Measurements from ENCODE around the gene DUSP22.

The DUSP22 gene

DNA sequence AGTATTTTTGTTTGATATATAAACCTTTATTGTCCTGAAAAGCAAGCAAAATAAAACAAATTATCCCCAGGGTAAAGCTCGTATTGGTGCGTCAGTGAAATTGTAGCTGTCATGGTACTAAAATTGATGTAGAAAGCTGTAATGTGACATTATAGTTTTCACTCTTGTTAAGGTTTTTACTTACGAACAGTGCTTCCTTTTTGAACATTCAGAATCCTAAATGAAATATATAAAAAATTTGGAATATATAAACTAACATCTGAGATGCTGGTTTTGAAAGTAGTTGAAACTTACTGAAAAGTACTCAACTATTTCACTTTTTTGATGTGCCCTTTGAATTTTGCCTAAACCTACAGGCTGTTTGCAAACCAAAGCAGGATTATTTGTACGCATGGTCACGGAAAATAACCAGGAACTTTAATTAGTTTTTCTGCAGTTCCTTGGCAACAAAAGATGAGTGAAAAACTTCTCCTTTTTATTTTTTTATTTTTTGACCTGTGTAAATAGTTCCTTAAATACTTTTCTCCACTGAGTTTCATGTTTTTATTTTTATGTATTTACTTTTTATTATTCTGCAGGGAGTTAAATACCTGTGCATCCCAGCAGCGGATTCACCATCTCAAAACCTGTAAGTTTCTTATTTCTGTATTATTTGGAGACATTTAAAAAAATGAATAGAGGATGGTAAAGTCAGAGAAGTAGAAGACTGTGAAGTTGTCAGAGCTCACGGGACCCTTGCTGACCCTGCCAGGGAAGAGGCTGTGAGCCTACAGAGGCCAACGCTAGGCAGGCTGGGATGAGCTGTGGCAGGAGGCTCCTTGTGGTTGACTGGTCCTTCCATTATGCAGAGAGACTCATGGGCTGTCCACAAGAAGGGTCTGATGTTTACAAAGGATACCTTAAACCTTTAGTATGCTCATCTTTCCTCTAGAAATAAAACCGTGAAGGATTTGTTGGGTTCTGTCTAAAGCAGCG lies 42.5 kb downstream of the DUSP22 start:
- DNase-seq (ENCODE audit: low read depth, low spot score) = no peak

DNA sequence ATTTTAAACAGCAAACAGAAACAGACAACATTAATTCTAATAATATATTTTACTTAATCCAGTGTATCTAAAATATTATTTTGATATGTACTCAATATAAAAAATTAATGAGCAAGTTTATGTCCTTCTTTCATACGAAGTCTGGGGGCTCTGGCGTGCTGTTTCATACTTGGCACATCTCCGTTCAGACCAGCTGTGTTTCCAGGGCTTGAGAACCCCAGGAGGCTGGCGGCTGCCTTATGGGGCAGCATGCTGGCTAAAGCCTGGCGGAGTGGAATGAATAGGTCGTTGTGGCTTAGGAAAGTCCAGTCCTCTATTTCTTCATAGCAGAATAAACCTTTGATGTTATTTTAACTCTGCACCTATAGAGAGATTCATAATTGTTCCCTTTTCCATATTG lies 43.3 kb downstream of the DUSP22 start:
- no peak overlapping the region for H3K27ac ChIP-seq
- DNase-seq (ENCODE audit: low read depth, low spot score) = no peak

More for the DNA sequence above, 42.5 kb downstream of the DUSP22 start:
- H3K27ac ChIP-seq = no peak overlapping the region

DNA sequence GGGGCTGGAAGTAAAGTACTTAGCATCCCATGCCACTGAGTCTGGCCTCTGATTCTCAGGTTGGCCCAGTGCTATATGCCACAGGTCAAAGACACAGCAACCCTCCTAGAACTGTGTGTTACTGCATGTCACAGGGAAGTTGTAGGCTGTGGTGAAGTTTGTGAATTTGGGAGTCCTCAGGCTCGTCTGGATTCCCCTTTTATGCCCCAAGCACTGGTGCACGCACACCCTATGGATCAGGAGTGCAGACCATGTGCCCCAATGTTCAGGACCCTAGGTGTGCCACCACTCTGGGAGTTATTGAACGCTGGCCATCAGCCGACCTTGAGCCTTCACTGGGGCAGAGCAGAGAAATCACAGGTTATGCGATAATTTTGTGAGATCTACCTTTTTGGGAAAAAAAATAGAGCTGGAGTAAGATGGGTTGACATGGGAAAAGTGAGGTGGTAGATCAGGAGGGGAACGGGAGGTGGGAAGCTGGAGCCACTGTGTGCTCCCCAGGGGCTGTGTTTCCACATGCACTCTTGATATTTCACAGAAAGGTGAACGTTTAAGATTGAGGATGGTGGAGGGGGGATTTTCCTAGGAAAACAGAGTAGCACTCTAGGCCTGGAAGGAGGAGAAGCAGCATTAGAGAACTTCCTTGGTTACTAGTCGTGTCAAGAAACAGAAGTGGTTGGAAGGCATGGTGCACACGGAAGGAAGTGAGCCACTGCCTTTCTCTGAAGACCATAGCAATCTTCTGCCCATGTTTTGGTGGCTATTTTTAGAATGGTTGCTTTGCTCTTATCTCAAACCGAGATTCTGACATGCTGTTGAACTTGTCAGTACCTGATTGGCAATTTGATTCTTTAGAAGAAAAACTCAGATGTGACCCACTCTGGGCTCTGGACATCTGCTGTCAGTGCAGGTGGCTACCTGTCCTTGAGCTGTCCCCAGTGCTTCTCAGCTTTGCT lies 44.1 kb downstream of the DUSP22 start:
- H3K27ac ChIP-seq = no peak overlapping the region
- DNase-seq (ENCODE audit: low read depth, low spot score) = no peak

DNA sequence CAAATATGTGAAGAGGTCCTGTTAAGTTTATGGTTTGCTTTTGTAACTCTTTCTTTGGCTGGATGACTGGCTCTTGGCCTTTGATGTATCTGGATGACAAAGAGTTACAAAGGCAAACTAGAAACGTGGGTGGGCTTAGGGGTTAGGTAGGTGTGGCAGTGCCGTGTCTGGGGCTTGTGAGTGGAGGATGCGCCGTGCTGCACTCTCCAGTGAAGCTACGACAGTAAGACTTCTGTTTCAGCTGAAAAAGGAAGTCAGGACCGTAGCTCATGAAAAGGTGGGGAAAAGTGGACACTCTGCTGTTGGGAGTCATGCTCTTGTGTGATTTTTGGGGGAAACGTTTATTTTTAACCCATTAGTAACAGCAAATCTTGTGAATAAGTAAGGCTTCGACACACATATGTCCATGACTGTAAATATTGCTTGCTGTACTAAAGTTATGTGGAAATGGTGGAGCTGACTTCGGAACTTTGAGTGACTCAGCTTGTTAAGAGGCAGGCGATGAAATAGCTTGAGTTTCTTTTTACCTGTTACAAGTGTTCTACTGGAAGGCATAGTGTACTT lies 45.6 kb downstream of the DUSP22 start:
- no peak overlapping the region for H3K27ac ChIP-seq
- DNase-seq (ENCODE audit: low read depth, low spot score) = no peak

DNA sequence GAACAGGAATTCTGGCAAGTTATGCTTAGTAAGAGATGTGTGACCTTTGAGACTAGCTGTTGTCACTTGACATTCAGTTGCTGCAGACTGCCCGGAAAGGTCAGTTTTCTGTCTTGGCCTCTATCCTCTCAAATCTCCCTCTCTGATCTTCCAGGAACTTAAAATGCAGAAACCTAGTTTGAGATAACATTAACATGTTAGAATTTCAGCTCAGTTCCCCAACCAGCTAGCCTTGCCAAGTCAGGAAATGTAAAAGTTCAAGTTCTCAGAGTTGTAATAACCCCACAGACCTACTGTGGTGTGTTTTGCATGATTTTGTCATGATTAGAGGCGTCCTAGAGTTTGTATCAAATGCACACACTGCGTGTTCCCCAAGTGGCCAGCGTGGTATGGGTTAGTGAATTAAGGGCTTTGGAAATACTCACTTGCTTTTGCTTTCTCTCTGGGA lies 46.6 kb downstream of the DUSP22 start:
- no peak for DNase-seq (ENCODE audit: low read depth, low spot score)
- H3K27ac ChIP-seq = no peak overlapping the region

DNA sequence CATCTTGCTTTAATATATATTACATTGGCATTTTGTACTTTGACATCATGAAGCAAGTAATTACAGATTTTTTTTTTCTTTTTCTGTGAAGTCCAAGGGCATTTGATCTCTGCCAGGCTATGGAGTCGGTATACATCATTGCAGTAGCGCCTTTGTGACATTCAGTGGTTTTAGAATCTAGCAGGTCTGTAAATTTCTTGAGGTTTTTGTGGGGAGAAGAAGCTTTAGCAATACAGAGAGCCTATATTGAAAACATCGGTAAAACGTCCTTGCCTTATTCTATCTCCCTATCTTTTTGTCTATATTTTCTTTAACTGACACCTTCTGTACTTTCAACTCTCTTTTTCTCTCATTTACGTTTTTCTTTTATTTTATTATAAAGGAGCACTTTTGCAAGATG lies 47.2 kb downstream of the DUSP22 start:
- H3K27ac ChIP-seq = no peak overlapping the region
- DNase-seq (ENCODE audit: low read depth, low spot score) = no peak

DNA sequence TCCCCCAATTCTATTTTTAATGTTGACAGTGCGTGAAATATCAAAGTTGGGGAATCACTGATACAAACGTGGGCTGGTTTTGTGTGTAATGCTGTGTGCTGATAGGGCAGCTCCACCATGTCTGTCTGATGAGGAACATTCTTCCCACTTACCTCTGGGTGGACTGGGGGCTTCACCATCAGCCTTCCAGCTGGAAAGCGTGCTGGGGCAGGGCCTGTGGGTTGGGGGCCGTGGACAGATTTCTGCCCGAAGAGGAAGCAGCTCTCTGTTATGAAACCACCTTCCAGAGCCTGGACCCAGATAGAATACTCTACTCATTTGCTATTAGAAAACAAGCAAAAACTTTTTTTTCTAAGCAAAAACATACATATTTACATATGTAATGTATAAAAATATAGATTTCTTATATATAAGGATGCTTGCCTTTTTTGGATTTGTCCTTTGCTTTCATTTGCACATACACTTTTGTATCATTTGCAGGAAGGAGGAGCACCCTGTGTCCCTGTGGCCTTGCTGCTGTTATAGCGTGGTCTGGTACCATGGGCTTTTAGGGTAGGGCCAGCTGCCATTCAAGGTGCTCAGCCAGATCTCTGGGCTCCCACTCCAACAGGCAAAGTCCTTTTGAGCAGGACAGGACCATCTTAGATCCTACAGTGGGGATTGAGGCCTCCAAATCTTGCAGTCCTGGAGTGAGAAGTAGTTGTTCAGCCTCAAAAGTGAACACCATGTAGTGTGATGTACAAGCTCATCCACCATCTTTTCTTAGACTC lies 48.1 kb downstream of the DUSP22 start:
- DNase-seq (ENCODE audit: low read depth, low spot score) = no peak
- no peak overlapping the region for H3K27ac ChIP-seq

DNA sequence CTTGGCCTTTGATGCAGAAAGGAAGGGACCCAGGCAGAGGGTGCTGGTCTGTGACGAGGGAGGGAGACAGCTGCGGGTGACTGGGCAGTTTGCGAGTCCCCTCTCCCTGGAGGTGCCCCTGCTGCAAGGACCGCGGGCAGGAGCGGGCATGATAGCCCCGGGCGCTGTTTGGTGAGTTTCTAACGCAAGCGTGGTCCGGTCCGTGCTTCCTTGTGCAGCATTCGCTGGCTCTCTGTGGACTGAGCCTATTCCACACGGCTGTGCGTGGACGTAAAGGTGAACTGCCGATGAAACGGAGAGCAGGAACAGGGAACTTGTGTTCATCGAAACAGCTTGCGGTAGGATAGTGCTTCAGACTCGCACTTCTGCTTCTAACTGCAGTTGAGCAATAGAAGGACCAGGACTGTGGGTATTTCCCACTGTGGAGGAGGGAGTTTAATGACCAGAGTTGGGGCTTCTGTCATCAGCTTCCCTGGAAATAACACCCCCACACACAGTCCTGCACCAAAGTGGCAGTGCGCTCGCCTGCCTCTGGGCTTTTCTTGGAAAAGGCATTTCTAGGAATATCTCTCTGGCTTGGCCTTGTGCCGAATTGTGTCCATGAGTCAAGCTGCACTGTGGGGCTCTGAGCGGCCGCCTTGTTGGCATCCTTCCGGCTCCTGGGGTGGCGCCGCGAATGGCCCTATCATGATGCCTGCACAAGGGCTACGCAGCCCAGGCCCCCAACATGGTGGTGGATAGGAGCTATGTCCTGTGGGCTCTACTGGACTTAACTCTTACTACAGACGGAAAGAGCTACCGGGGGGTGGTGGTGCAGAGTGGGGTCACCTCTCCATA lies 48.9 kb downstream of the DUSP22 start:
- no peak for DNase-seq (ENCODE audit: low read depth, low spot score)
- H3K27ac ChIP-seq = no peak overlapping the region

DNA sequence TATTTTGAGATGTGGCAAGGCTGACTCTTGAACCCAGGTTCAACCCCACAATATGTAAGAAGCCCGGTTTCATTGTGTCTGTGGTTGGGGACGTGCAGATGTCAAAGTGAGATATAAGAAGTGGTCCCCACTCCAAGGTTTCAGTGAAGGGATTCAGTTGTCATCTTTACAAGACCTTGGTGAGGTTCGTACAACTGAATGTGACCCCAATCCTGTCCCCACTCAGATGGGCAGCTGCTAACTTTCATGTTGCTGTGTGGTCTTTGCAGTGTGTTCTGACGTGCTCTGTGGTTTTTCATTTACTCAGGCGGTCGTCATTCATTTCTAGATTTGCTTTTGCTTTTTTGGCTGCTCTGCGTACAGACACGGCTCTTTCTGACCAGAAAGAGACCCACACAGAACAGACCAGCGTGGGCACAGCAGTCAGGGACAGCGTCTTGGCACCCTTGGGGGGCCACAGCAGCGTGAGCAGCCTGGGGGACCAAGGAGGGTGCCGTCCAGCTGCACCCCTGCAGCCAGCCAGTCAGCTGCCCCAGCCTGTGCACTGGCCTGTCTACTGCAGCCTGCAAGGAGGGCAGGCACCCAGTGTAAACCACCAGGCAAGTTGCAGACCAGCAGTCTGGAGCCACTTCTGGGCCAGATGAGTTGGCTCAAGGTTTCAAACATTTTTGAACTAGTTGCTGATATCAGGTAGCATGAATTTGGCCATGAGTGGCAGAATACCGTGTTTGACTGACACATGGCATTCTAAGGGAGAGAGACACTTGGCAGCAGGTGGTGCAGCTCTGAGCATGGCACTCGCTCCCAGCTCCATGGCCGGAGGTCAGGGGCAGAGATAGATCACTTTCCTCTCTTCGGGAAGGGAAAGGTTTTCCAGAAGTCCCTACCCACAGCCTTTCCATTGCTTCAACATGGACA lies 49.9 kb downstream of the DUSP22 start:
- DNase-seq (ENCODE audit: low read depth, low spot score) = no peak
- no peak overlapping the region for H3K27ac ChIP-seq

DNA sequence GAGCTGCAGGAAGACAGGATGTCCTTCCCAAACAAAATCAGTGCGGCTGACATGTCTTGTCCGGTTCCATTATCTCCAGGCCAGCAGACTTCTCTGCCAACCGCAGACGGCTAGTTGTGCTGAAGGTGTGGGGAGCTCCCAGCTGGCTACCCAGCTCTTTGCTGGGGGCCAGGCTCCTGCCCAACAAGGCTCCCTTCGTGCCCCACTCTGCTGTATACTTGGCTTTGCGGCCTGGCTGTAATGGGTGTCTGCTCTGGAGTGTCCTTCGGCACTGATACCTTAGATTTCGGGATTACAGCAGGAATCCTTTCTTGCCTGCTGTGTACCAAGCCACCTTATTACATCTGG lies 50.5 kb downstream of the DUSP22 start:
- DNase-seq (ENCODE audit: low read depth, low spot score) = no peak
- H3K27ac ChIP-seq = no peak overlapping the region

DNA sequence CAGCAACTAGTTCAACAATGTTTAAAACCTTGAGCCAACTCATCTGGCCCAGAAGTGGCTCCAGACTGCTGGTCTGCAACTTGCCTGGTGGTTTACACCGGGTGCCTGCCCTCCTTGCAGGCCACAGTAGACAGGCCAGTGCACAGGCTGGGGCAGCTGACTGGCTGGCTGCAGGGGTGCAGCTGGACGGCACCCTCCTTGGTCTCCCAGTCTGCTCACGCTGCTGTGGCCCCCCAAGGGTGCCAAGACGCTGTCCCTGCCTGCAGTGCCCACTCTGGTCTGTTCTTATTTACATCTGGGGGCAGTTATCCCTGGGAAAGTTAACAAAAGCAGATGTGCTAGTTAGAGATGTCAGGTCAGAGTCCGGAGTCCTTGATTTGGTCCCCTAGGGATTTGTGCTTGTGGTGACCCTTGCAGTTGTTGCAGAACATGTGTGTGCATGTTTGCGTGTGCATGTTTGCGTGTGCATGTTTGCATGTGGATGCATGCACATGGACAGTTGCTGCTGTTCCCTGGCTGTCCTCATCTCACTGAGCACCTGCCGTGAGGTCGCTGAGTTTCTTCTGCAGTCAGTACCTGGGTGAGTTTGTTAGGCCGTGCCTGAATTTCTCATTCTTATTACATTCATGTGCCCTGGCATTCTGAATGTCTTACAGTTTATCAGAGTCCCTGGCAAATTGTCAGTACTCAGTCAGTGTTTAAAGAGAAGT lies 51.1 kb downstream of the DUSP22 start:
- no peak overlapping the region for H3K27ac ChIP-seq
- DNase-seq (ENCODE audit: low read depth, low spot score) = no peak

DNA sequence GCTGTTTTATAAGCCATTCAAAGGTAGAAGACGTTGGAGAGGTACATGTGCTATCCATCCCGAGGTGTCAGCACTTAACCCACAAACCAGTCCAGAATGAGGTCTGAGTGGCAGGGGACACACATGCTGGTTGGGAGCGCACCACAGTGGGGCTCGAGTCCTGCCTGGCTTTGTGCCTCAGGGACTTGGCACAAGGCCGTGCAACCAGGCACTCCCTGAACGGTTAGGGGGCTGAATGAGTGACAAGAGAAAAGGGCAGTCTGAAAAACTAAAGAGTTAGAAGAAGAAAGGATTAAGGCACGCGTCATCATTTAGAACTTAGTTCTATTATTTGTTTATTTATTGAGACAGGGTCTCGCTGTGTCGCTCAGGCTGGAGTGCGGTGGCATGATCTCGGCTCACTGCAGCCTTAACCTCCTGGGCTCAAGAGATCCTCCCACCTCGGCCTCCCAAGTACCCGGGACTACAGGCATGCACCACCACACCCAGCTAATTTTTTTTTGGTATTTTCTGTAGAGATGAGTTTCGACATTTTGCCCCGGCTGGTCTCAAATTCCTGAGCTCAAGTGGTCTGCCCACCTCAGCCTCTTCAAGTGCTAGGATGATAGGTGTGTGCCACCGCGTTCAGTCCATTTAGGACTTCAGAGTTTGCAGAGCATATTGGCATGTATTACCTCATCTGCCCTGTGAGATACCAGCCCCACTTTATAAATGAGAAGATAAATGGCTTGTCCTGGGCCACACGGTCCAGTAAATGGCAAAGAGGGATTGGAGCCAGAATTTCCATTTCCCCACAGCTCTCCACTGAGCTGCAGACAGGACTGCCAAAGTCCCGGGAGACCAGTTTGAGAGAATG lies 51.9 kb downstream of the DUSP22 start:
- no peak overlapping the region for H3K27ac ChIP-seq
- DNase-seq (ENCODE audit: low read depth, low spot score) = no peak

DNA sequence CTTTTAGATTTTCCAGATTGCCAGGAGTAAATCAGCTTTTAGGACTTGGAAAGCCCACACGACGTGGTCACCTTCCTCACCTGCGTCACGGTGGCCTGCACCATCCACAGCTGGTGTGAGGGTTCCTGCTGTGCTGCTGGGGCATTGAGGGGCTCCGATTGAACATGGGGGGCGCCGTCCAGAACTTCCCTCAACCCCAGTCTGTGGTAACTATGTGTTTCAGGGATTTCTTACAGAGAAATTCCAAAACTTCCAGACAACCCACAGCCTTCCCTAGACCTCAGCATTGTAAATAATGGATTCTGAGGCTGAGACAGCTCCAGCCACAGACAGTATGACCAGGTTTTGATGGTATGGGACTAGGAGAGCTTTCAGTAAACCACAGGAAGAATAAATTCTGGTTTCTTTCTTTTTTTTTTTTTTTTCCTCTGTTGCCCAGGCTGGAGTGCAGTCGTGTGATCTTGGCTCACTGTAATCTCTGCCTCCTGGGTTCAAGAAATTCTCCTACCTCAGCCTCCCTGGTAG lies 52.6 kb downstream of the DUSP22 start:
- H3K27ac ChIP-seq = no peak overlapping the region
- no peak for DNase-seq (ENCODE audit: low read depth, low spot score)

DNA sequence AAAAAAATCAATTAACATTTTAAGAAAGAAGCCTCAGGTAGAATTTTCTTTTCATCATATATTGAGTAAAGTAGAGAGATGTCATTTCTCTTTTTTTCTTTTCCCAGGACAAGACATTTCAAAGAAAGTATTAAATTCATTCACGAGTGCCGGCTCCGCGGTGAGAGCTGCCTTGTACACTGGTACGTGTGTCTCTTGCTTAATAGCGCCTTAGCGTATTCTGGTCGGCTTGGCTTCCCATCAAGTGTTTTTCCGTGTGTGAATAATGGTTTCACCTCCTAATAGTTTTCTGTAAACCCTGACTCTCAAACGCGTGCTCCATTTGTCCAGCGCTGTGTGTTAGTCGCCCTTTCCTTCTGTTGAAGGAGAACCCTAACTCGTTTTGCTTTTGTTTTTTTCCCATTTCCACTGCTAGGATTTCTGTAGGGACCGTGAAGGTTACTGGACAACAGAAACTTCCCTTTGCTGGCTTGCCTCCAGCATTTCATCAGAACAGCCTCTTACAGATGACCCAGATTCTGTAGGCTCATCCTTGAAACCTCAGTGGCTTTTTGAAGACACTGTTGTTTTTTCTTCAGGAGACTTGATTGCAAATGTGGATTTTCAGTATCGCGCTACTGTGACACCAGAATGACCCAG lies 53.6 kb downstream of the DUSP22 start:
- no peak for DNase-seq (ENCODE audit: low read depth, low spot score)
- no peak overlapping the region for H3K27ac ChIP-seq

DNA sequence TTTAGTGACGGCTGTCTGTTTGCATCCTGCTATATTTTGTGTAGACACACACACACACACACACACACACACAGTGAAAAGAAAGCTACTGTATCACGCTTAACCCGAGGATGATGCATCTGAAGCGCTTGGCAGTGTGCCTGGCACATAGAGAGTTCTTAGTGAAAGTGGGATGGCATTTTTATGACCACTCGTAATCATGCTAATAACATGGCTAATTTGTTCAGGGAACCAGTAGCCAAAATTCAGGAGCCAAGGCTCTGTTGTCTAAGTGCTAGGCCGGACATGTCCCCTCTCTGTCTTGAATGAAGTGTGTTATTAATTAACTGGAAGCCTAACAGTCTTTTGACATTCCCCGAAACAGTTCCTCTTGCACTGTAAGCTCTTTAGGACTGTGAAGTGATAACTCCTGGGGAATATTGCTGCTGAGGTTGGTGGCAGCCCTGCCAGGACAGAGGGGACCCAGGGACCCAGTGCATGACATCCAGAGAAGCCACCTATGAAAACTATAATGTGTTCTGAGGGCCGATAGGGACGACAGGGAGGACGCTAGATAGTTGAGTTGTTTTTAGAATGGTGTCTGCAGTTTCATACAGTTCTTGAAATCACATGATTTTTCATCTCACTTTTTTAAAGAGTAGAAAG lies 54.2 kb downstream of the DUSP22 start:
- DNase-seq (ENCODE audit: low read depth, low spot score) = no peak

More for the DNA sequence above, 54.2 kb downstream of the DUSP22 start:
- H3K27ac ChIP-seq = no peak overlapping the region
